Nephron progenitor cell (in vitro differentiated cells): ENCODE data around the gene RHOH.

Experiments used
- DNase-seq: peaks from one replicate; pipeline ENCODE4 v3.0.0; 2021
- H3K27ac Mint-ChIP-seq: 2 replicates; pipeline ENCODE4 v1.8.0; 2021; ENCODE audit warnings: mild to moderate bottlenecking, moderate library complexity, mixed read lengths
- H3K27me3 Mint-ChIP-seq: 2 replicates; pipeline ENCODE4 v1.8.0; 2021; ENCODE audit warnings: mild to moderate bottlenecking, low read depth, mixed read lengths; ENCODE audit not compliant: poor library complexity
- H3K36me3 Mint-ChIP-seq: 2 replicates; pipeline ENCODE4 v1.8.0; 2021; ENCODE audit warnings: low read depth, mixed read lengths
- H3K4me1 Mint-ChIP-seq: 2 replicates; pipeline ENCODE4 v1.8.0; 2021; ENCODE audit warnings: mixed read lengths
- H3K4me3 Mint-ChIP-seq: 2 replicates; pipeline ENCODE4 v1.8.0; 2021; ENCODE audit warnings: mild to moderate bottlenecking, moderate library complexity, mixed read lengths
- H3K9me3 Mint-ChIP-seq: 2 replicates; pipeline ENCODE4 v1.8.0; 2021; ENCODE audit warnings: mild to moderate bottlenecking, moderate library complexity, mixed read lengths
- TF ChIP-seq, protein P1 (sequence below): fragments of 200-600 bp; sonication (generic); IDR thresholded peaks from 2 replicates; pipeline ENCODE4 v1.5.0; 2021; ENCODE audit warnings: antibody characterized with exemption

The RHOH gene

DNA sequence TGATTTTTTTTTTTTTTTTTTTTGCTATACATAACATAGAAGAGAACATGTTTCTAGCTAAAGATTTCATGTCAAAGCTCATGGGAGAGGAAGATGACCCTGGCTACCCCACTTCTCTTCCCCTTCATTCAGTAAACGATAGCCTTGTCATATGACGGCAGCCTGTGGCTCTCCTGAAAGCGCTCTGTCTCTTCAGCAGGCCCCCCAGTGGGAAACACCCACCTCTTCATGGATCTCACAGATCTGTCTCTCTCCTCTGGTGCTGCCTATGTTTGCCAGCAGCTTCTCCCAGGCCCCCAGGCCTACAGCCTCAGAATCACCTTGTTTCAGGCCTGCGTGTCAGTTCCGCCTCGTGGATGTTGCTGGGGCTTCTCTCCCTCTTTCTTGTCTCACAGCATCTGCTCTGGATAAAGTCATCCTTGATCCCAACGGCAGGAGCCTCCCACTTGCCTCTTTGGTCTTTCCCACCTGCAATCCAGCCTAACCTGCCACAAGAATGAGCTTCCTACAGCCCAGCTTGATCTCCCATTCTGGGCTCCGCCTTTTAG lies 34.6 kb downstream of the RHOH start:
- H3K9me3 Mint-ChIP-seq: no peaks in the 10 kb centered on the region
- peak overlapping the region; percentile 87 for H3K27ac Mint-ChIP-seq
- peaks cover 8% of the 10 kb centered on the region for H3K4me1 Mint-ChIP-seq
- H3K27me3 Mint-ChIP-seq: no peaks in the 10 kb centered on the region
- DNase-seq: no peak
- H3K4me3 Mint-ChIP-seq: no peak overlapping the region
- peaks cover 5% of the 10 kb centered on the region for H3K36me3 Mint-ChIP-seq
- TF ChIP-seq, protein P1, sequence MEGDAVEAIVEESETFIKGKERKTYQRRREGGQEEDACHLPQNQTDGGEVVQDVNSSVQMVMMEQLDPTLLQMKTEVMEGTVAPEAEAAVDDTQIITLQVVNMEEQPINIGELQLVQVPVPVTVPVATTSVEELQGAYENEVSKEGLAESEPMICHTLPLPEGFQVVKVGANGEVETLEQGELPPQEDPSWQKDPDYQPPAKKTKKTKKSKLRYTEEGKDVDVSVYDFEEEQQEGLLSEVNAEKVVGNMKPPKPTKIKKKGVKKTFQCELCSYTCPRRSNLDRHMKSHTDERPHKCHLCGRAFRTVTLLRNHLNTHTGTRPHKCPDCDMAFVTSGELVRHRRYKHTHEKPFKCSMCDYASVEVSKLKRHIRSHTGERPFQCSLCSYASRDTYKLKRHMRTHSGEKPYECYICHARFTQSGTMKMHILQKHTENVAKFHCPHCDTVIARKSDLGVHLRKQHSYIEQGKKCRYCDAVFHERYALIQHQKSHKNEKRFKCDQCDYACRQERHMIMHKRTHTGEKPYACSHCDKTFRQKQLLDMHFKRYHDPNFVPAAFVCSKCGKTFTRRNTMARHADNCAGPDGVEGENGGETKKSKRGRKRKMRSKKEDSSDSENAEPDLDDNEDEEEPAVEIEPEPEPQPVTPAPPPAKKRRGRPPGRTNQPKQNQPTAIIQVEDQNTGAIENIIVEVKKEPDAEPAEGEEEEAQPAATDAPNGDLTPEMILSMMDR: no peak

DNA sequence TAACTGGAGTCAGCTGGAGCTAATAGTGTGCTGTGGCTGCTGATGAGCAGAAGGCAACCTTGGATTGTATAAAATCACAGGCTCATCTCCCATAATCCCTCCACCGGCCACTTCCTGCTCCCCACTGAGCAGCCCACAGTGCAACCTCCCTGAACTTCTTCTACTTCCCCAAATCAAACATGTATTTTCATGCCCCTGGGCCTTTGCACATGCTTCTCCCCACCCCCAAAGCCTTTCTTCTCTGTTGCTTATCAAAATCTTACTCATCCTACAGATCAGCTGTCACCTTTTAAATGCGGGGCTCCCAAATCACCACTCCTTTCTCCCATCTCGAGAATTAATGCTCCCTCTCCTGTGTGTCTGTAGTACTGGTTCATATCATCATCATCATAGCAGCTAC lies 35.8 kb downstream of the RHOH start:
- H3K4me1 Mint-ChIP-seq: peaks cover 8% of the 10 kb centered on the region

DNA sequence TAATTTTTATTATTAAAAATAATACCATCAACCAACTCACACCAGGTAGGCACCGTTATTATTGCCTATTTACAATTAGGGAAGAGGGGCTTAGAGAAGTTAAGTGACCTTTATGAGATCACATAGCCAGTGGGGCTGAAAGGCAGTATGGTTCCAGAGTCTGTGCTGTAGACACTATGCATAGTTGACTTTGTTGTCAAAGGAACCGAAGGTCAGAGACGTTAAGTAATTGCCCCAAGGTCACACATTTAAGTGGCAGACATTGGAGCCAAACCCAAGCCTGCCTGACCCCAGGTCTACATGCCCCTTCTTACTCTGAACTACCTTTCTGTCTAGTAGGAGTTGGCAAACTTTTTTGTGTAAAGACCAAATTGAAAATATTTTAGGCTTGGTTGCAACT lies 36.4 kb downstream of the RHOH start:
- no peak overlapping the region for H3K4me3 Mint-ChIP-seq
- peaks cover 14% of the 10 kb centered on the region for H3K4me1 Mint-ChIP-seq
- DNase-seq: no peak
- no peaks in the 10 kb centered on the region for H3K27me3 Mint-ChIP-seq
- H3K27ac Mint-ChIP-seq: no peak overlapping the region
- H3K36me3 Mint-ChIP-seq: peaks cover 5% of the 10 kb centered on the region
- no peaks in the 10 kb centered on the region for H3K9me3 Mint-ChIP-seq
- TF ChIP-seq, protein P1: no peak

More for the DNA sequence above, 35.8 kb downstream of the RHOH start:
- peaks cover 5% of the 10 kb centered on the region for H3K36me3 Mint-ChIP-seq
- H3K27me3 Mint-ChIP-seq: no peaks in the 10 kb centered on the region
- TF ChIP-seq, protein P1: no peak
- peak overlapping the region; percentile 10 for H3K27ac Mint-ChIP-seq
- DNase-seq: no peak
- no peaks in the 10 kb centered on the region for H3K9me3 Mint-ChIP-seq
- no peak overlapping the region for H3K4me3 Mint-ChIP-seq

DNA sequence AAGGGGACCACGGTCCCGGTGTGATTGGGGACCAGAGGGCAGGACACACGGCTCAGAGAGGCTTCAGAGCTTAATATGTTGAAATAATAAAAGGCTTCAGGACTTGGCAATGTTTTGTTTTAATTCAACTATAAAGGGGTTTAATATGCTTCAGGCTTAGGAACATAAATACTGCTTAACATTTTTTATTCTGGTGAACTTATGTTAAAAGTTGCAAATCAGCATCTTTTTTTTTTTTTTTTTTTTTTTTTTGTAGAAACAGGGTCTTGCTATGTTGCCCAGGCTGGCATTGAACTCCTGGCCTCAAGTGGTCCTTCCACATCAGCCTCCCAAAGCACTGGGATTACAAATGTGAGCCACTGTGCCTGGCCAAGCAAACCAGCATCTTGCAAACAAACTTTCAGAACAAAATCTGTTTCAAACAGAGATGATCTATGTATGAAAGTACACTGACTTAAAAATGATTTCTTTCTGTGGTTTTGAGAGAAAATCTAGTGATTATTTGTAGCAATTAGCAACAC lies 37.7 kb downstream of the RHOH start:
- H3K27ac Mint-ChIP-seq: no peak overlapping the region
- TF ChIP-seq, protein P1: no peak
- no peaks in the 10 kb centered on the region for H3K9me3 Mint-ChIP-seq
- DNase-seq: no peak
- no peak overlapping the region for H3K4me3 Mint-ChIP-seq
- H3K36me3 Mint-ChIP-seq: peaks cover 5% of the 10 kb centered on the region
- no peaks in the 10 kb centered on the region for H3K27me3 Mint-ChIP-seq
- peaks cover 24% of the 10 kb centered on the region for H3K4me1 Mint-ChIP-seq

DNA sequence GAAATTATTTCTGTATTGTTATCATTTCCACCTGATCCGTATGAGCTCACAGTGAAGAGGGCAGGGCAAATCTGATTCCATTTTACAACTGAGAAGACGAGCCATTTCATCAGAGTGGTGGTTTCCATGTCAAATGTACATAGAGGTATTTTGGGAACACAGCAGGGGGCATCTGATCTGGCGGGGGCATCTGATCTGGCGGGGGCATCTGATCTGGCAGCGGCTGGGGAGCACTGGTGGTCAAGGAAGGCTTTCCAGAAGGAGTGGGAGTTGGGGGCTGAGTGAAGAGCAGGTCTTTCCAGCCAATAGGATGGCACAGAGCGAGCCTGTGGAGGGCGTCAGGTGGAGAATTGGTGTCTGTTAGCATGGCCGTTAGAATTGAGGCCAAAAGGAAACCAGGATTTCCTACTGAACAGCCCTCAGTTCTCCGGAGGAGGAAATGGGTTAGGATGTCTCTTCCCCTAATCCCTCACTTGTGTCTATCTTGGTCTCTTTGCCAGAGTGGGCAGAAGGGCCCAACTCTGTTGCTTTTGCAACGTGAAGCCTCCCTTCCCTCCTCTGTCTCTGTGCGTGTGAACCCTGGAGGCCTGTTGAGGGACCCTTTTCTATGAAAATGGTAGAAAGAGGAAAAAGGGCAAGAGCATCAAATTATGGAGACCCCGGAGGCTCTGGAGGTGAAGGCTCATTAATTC lies 41.3 kb downstream of the RHOH start:
- TF ChIP-seq, protein P1: no peak
- no peaks in the 10 kb centered on the region for H3K27me3 Mint-ChIP-seq
- H3K9me3 Mint-ChIP-seq: no peaks in the 10 kb centered on the region
- DNase-seq: no peak
- no peak overlapping the region for H3K4me3 Mint-ChIP-seq
- H3K27ac Mint-ChIP-seq: peak overlapping the region; percentile 20
- H3K36me3 Mint-ChIP-seq: peaks cover 12% of the 10 kb centered on the region
- H3K4me1 Mint-ChIP-seq: peaks cover 21% of the 10 kb centered on the region
